Endodermal cell (in vitro differentiated cells): ENCODE measurements around the gene MYO5A. TPM values are rescaled to one million over a fixed set of nuclear protein-coding genes. Genes with fewer than 3 reads are reported as not detected.

Experiments
- DNase-seq: peaks from one replicate; pipeline ENCODE4 v3.0.0-alpha.2; 2017
- H3K27ac ChIP-seq: 2 replicates; pipeline ENCODE4 v1.5.1; 2013; ENCODE audit warnings: mild to moderate bottlenecking, low read depth, low read length, moderate library complexity
- H3K27me3 ChIP-seq: 2 replicates; pipeline ENCODE4 v1.6.1; 2013; ENCODE audit warnings: mild to moderate bottlenecking, low read length, moderate library complexity; ENCODE audit not compliant: insufficient read depth, control insufficient read depth, poor library complexity, severe bottlenecking
- H3K36me3 ChIP-seq: 2 replicates; pipeline ENCODE4 v1.7.0; 2013; ENCODE audit warnings: mild to moderate bottlenecking, low read length, moderate library complexity; ENCODE audit not compliant: control insufficient read depth, insufficient read depth
- H3K4me1 ChIP-seq: one replicate; pipeline ENCODE4 v1.7.0; 2013; ENCODE audit warnings: low read length; ENCODE audit not compliant: control insufficient read depth, insufficient read depth
- H3K4me3 ChIP-seq: 2 replicates; pipeline ENCODE4 v1.5.1; 2013; ENCODE audit warnings: mild to moderate bottlenecking, low read length, moderate library complexity
- H3K9ac ChIP-seq: 2 replicates; pipeline ENCODE4 v1.6.1; 2013; ENCODE audit warnings: mild to moderate bottlenecking, low read length, moderate library complexity; ENCODE audit not compliant: poor library complexity, severe bottlenecking; ENCODE audit errors: extremely low read depth
- H3K9me3 ChIP-seq: 2 replicates; pipeline ENCODE4 v1.6.1; 2013; ENCODE audit warnings: mild to moderate bottlenecking, low read length, moderate library complexity; ENCODE audit not compliant: control insufficient read depth
- H3K27ac Mint-ChIP-seq: 2 replicates; pipeline ENCODE4 v1.8.0; 2020; ENCODE audit warnings: mixed read lengths
- H3K27me3 Mint-ChIP-seq: 2 replicates; pipeline ENCODE4 v1.8.0; 2021; ENCODE audit warnings: mild to moderate bottlenecking, mixed read lengths; ENCODE audit not compliant: insufficient read depth
- H3K36me3 Mint-ChIP-seq: 2 replicates; pipeline ENCODE4 v1.8.0; 2020; ENCODE audit warnings: low read depth, mixed read lengths
- H3K4me1 Mint-ChIP-seq: 2 replicates; pipeline ENCODE4 v1.8.0; 2020; ENCODE audit warnings: mixed read lengths
- H3K4me3 Mint-ChIP-seq: 2 replicates; pipeline ENCODE4 v1.8.0; 2020; ENCODE audit warnings: mild to moderate bottlenecking, moderate library complexity, mixed read lengths
- H3K9me3 Mint-ChIP-seq: 2 replicates; pipeline ENCODE4 v1.8.0; 2020; ENCODE audit warnings: mild to moderate bottlenecking, mixed read lengths
- WGBS, 2 experiments: methylation state at CpG; one replicate each; pipeline versions ENCODE4 v1.1.5 to v1.1.7; 2013; ENCODE audit warnings: missing lambda C conversion rate in 2 of 2, mixed read lengths in 1 of 2; ENCODE audit not compliant: insufficient coverage in 1 of 2, insufficient read length in 1 of 2; 5-methylcytosine and 5-hydroxymethylcytosine counted together
- total RNA-seq, 2 donors: library from RNA; stranded (reverse); fragmentation: NEBNext Ultra II Directional in 1 of 2; extraction: Animal tissue kit (Norgen Biotek cat#: 25700) in 1 of 2; gene quantifications; 2 replicates in 1 of 2; 3 replicates in 1 of 2; pipeline ENCODE4 v1.2.1, GENCODE V29; 2021
- TF ChIP-seq, protein P1 (sequence below): fragments of 200-600 bp; sonication (generic); conservative IDR thresholded peaks from 2 replicates; pipeline ENCODE4 v1.5.0; 2021; ENCODE audit warnings: antibody characterized with exemption, mild to moderate bottlenecking

Gene MYO5A
- total RNA-seq, 2 donors from 2014 or later = 10.0 to 13.1 TPM

DNA sequence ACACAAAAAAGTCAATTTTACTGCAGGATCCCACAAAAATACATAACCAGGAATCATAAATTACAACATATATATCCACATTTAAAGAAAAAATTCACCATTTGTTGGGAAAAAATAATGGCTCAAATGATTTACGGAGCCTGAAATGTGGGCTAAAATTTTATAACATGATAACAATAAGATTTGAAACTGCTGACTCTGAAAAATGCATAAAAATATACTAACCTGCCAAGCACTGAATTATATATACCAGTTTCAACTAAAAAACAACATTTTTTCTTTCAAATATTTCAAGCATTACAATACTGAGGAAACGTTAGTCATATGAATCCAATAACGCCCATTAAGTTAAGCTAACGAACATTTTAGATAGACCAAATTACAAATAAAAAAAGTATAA is 220.8 kb downstream of the MYO5A start:
- TF ChIP-seq, protein P1, sequence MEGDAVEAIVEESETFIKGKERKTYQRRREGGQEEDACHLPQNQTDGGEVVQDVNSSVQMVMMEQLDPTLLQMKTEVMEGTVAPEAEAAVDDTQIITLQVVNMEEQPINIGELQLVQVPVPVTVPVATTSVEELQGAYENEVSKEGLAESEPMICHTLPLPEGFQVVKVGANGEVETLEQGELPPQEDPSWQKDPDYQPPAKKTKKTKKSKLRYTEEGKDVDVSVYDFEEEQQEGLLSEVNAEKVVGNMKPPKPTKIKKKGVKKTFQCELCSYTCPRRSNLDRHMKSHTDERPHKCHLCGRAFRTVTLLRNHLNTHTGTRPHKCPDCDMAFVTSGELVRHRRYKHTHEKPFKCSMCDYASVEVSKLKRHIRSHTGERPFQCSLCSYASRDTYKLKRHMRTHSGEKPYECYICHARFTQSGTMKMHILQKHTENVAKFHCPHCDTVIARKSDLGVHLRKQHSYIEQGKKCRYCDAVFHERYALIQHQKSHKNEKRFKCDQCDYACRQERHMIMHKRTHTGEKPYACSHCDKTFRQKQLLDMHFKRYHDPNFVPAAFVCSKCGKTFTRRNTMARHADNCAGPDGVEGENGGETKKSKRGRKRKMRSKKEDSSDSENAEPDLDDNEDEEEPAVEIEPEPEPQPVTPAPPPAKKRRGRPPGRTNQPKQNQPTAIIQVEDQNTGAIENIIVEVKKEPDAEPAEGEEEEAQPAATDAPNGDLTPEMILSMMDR = no peak
- H3K4me1 ChIP-seq = no peaks in the 10 kb centered on the region
- Mint-ChIP-seq H3K36me3 (no peaks in the 10 kb centered on the region), H3K9me3 (peaks cover 1% of the 10 kb centered on the region), H3K4me1 (peaks cover 9% of the 10 kb centered on the region), H3K27ac (no peak overlapping the region), H3K4me3 (no peak overlapping the region), H3K27me3 (no peaks in the 10 kb centered on the region)
- no peak overlapping the region for H3K4me3 ChIP-seq
- H3K9me3 ChIP-seq = no peaks in the 10 kb centered on the region
- 93 to 100% methylated on average over 1 to 3 of the region's 4 CpGs for WGBS, 2 experiments
- H3K27me3 ChIP-seq = no peaks in the 10 kb centered on the region
- no peaks in the 10 kb centered on the region for H3K36me3 ChIP-seq
- H3K9ac ChIP-seq = no peak overlapping the region
- H3K27ac ChIP-seq = no peak overlapping the region
- DNase-seq = no peak

DNA sequence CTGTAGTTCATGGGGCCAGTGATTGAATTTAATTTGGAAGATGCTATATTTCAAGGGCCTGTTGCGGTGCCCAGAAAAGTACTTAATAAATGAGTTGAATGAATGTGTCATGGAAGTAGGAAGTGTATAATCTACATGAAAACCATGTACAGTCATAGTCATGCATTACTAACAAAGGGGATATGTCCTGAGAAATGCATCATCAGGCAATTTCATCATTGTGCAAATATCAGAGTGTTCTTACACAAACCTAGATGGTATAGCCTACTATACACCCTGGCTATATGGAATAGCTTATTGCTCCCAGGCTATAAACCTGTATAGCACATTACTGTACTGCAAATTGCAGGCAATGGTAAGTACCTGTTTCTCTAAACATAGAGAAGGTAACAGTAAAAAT is 222.4 kb downstream of the MYO5A start:
- Mint-ChIP-seq H3K9me3 (peaks cover 1% of the 10 kb centered on the region), H3K36me3 (no peaks in the 10 kb centered on the region), H3K27ac (no peak overlapping the region), H3K27me3 (no peaks in the 10 kb centered on the region), H3K4me1 (peaks cover 10% of the 10 kb centered on the region), H3K4me3 (no peak overlapping the region)
- DNase-seq = no peak
- H3K27me3 ChIP-seq = no peaks in the 10 kb centered on the region
- H3K9ac ChIP-seq = no peak overlapping the region
- H3K9me3 ChIP-seq = no peaks in the 10 kb centered on the region
- H3K4me3 ChIP-seq = no peak overlapping the region
- H3K36me3 ChIP-seq = no peaks in the 10 kb centered on the region
- no peaks in the 10 kb centered on the region for H3K4me1 ChIP-seq
- TF ChIP-seq, protein P1 = no peak
- H3K27ac ChIP-seq = no peak overlapping the region
- 89 to 100% methylated on average over 1 of the region's 1 CpG for WGBS, 2 experiments

DNA sequence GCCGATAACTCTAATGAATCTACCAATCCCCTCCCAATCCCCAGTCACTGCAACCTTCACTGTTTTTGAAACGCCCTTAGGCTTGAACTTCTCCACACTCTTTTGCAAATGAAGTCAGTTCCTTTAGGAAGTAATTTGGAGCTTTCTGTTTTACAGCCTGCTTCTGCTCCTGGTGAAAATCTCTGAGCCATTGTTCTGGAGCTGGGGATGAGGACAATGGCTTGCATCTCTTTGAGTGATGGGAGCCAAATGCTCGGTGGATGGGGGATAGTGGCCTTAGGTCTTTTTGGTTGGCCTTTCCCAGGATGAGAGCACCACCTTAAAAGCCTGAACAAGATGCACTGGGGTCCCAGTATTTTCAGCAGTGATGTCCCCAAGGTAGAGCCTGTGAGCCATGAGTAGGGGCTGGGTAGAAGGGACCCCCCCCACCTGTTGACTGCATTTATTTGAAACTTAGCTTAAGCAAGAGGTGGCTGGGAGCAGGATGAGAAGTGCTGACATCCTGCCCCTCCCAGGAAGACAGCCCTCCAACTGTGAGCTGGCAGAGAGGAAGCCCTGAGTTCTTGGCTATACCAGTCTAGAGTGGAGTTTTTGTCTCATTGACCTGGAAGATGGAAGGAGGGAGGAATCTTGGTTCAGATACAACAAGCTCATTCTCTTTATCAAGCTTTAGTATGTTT is 225.4 kb downstream of the MYO5A start:
- Histone ChIP-seq H3K27ac (no peak overlapping the region), H3K4me1 (no peaks in the 10 kb centered on the region), H3K4me3 (no peak overlapping the region), H3K36me3 (no peaks in the 10 kb centered on the region), H3K9ac (no peak overlapping the region), H3K9me3 (no peaks in the 10 kb centered on the region), H3K27me3 (no peaks in the 10 kb centered on the region)
- H3K4me1 Mint-ChIP-seq = peaks cover 6% of the 10 kb centered on the region
- WGBS, 2 experiments = 73 to 82% methylated on average over 3 of the region's 3 CpGs
- TF ChIP-seq, protein P1 = no peak
- no peak overlapping the region for H3K4me3 Mint-ChIP-seq
- H3K36me3 Mint-ChIP-seq = no peaks in the 10 kb centered on the region
- H3K9me3 Mint-ChIP-seq = peaks cover 1% of the 10 kb centered on the region
- H3K27ac Mint-ChIP-seq = no peak overlapping the region
- H3K27me3 Mint-ChIP-seq = no peaks in the 10 kb centered on the region
- DNase-seq = no peak
